Measurements from ENCODE around the gene JMJD1C. TPM values are rescaled to one million over a fixed set of nuclear protein-coding genes. Genes with fewer than 3 reads are reported as not detected.

Gene JMJD1C
- total RNA-seq, 4 donors from 2014 or later, result 76.2 to 150 (median 101) TPM

DNA sequence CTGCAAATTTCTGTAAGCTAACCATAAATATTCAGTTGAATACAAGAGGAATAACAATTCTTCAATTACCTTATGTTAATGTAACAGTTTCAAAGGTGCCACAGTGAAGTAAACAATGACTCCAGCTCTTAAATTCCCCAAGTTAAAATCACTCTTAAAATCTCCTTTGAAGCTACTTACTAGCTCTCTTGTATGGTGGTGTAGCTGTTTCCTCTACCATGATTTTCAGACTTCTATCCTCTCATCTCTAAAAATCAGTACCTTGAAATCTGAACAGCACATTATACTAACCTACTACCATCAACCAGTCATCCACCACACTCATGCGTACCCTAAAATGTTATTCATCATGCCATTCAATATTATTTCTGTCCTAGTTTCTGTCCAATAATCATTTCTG is 29.6 kb downstream of the JMJD1C start:
- H3K4me1 ChIP-seq, result peaks cover 13 to 85% (median 16%) of the 10 kb centered on the region in 3 donors
- H3K27ac ChIP-seq, result peak overlapping the region in 1 of 4 donors; percentile 12
- no peaks in the 10 kb centered on the region for H3K27me3 ChIP-seq
- no peak overlapping the region for H3K4me3 ChIP-seq
- TF ChIP-seq POLR2AphosphoS5 (IDR thresholded peaks at IDR 0.05), result no peak
- no peak for ATAC-seq
- H3K9me3 ChIP-seq, result no peaks in the 10 kb centered on the region
- H3K36me3 ChIP-seq, result no peaks in the 10 kb centered on the region
- WGBS, 2 donors (ENCODE audit: low coverage in 1 of 2), result 57 to 100% methylated on average over 1 of the region's 1 CpG

DNA sequence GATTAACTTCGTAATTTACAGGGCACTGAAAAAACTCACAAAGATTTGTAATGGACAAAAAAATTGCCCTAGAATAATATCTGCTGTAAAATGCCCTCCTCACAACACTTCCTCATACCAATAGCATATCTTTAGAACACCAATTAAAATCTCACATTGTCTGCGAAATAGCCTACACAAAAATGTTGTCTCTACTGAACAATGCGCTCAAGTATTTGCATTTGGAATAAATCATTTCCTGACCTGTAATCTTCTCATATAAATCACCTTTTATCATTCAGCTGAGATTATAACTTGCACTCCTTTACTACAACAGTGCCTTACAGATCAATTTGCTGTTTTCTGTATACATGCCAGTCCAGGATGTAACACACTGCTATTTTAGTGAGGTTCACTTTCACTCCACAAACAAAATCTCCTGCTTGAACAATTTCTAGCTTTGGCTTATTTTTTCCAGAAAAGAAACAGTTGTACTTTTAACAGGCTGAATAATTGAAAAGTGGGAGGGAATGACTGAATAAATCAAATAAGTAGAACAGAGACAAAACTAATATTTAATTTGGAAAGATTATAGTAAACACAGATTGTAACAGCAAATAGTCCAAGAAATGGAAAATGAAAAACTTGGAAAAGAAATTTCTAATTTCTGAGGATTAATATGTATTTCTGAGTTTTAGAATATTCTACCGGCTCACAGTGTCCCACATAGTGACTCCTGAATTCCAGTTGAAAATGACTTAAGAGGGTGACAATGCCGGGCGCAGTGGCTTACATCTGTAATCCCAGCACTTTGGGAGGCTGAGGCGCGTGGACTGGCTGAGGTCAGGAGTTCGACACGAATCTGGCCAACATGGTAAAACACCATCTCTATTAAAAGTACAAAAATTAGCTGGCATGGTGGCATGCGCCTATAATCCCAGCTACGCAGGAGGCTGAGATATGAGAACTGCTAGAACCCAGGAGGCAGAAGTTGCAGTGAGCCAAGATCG is 30.6 kb downstream of the JMJD1C start:
- H3K27me3 ChIP-seq, result no peaks in the 10 kb centered on the region
- TF ChIP-seq EP300 (IDR thresholded peaks at IDR 0.05) (no peak), POLR2AphosphoS5 (IDR thresholded peaks at IDR 0.05) (no peak), POLR2A (IDR thresholded peaks at IDR 0.05) (no peak), CTCF (IDR thresholded peaks at IDR 0.05) (no peak)
- peaks cover 5 to 81% (median 9%) of the 10 kb centered on the region in 3 donors for H3K4me1 ChIP-seq
- H3K36me3 ChIP-seq, result no peaks in the 10 kb centered on the region
- ATAC-seq, result no peak
- H3K4me3 ChIP-seq, result no peak overlapping the region
- no peaks in the 10 kb centered on the region for H3K9me3 ChIP-seq
- WGBS, 2 donors (ENCODE audit: low coverage in 1 of 2), result 61 to 76% methylated on average over 13 of the region's 13 CpGs
- H3K27ac ChIP-seq, result peak overlapping the region in 1 of 4 donors; percentile 12

DNA sequence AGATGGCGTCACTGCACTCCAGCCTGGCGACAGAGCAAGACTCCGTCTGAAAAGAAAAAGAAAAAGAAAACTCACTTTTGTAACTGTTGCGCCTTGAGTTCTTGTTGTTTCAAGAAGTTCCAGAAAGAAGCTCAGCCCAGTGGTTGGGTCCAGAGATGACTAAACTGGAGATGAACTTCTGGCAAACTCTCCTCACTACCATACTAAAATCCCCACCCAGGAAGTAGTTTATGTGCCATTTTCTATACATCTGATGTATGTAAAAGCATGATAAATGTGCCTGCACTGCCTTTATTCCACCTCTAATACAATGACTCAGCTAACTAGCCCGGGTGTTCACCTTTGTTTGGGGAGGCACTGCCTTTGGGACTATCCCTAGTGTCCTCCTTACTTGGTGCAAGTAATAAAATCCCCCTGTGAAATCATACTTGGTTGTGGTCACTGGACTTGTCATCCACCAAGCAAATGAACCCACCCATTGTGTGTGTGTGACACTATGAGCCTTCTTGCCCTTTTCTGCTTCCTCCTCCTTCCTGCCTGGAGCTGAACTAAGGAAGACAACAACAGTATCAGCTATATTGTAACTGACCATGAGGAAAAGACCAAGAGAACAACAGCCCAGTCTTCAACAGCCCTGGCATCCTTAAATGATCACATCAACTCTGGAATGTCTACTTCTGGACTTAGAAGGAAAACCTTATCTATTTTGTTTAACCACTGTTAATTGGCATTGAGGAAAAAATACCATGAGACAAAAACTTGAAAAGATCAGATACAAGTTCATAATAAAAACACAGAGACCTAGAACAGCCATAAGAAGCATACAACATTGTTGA is 33.6 kb downstream of the JMJD1C start:
- 80 to 90% methylated on average over 1 to 3 of the region's 5 CpGs for WGBS, 2 donors (ENCODE audit: low coverage in 1 of 2)
- peaks cover 6 to 79% (median 9%) of the 10 kb centered on the region in 3 donors for H3K4me1 ChIP-seq
- no peaks in the 10 kb centered on the region for H3K9me3 ChIP-seq
- no peak for ATAC-seq
- TF ChIP-seq CTCF (IDR thresholded peaks at IDR 0.05), result no peak
- TF ChIP-seq EP300 (IDR thresholded peaks at IDR 0.05), result no peak
- TF ChIP-seq POLR2AphosphoS5 (IDR thresholded peaks at IDR 0.05), result no peak
- TF ChIP-seq POLR2A (IDR thresholded peaks at IDR 0.05), result no peak
- H3K36me3 ChIP-seq, result no peaks in the 10 kb centered on the region
- H3K27ac ChIP-seq, result peak overlapping the region in 1 of 4 donors; percentile 20
- H3K4me3 ChIP-seq, result no peak overlapping the region
- no peaks in the 10 kb centered on the region for H3K27me3 ChIP-seq

GRCh38 chr10:63430999-63431356 is 34.8 kb downstream of the JMJD1C start:
- H3K4me1 ChIP-seq, result peaks cover 6 to 67% (median 9%) of the 10 kb centered on the region in 3 donors
- WGBS, 2 donors (ENCODE audit: low coverage in 1 of 2), result 33 to 78% methylated on average over 1 of the region's 1 CpG
- TF ChIP-seq EP300 (IDR thresholded peaks at IDR 0.05) (no peak), CTCF (IDR thresholded peaks at IDR 0.05) (no peak), POLR2A (IDR thresholded peaks at IDR 0.05) (no peak), POLR2AphosphoS5 (IDR thresholded peaks at IDR 0.05) (no peak)

More at GRCh38 chr10:63430999-63431356, 34.8 kb downstream of the JMJD1C start:
- no peak for ATAC-seq
- H3K9me3 ChIP-seq, result no peaks in the 10 kb centered on the region
- H3K27ac ChIP-seq, result no peak overlapping the region
- no peak overlapping the region for H3K4me3 ChIP-seq
- no peaks in the 10 kb centered on the region for H3K27me3 ChIP-seq
- no peaks in the 10 kb centered on the region for H3K36me3 ChIP-seq
